ENCODE measurements around the gene BCOR. TPM values are rescaled to one million over a fixed set of nuclear protein-coding genes. Genes with fewer than 3 reads are reported as not detected.
A peak's percentile ranks its signal among the peaks of the same experiment; 100 is the strongest.

The BCOR gene
- total and polyA plus RNA-seq, 7 donors, result 6.4 to 24.3 (median 18.3) TPM

DNA sequence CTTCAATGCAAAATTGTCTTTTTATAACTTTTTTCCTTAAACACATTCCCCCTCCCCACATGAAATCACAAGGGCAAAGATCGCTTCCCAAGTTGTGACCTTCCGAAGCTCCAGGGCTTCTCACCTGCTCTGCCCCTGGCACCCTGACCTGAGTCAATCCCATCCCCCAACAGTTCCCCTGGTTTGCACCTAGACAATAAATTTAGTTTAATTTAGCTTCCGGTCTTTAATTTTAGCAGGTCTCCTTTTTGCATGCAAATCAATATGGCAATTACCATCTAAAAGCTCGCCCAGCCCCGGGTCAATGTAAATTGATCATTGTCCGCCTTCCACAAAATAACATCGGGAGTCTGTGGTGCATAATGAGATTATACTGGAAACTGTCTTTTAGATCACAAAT lies 6.8 kb downstream of the BCOR start:
- no peak for ATAC-seq
- peaks cover 25% of the 10 kb centered on the region for H3K4me1 ChIP-seq
- TF ChIP-seq, protein P1, sequence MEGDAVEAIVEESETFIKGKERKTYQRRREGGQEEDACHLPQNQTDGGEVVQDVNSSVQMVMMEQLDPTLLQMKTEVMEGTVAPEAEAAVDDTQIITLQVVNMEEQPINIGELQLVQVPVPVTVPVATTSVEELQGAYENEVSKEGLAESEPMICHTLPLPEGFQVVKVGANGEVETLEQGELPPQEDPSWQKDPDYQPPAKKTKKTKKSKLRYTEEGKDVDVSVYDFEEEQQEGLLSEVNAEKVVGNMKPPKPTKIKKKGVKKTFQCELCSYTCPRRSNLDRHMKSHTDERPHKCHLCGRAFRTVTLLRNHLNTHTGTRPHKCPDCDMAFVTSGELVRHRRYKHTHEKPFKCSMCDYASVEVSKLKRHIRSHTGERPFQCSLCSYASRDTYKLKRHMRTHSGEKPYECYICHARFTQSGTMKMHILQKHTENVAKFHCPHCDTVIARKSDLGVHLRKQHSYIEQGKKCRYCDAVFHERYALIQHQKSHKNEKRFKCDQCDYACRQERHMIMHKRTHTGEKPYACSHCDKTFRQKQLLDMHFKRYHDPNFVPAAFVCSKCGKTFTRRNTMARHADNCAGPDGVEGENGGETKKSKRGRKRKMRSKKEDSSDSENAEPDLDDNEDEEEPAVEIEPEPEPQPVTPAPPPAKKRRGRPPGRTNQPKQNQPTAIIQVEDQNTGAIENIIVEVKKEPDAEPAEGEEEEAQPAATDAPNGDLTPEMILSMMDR (IDR thresholded peaks at IDR 0.05), result no peak
- H3K9me3 ChIP-seq, result no peaks in the 10 kb centered on the region
- H3K36me3 ChIP-seq (ENCODE audit: insufficient read depth in 1 of 2, low read depth in 1 of 2), result no peaks in the 10 kb centered on the region
- DNase-seq, result no peak
- H3K4me3 ChIP-seq, result peak overlapping the region; percentile 58
- no peak overlapping the region for H3K27ac ChIP-seq
- 40 to 73% (median 66%) methylated on average over 7 of the region's 7 CpGs for WGBS, 3 donors
- intact Hi-C loops (cut with DNase I), result loop anchor here in 1 of 2 donors (5.0 kb wide), 1 partner anchor 61 kb away; no protein-coding TSS in a partner anchor
- peaks cover 0 to 85% (median 0%) of the 10 kb centered on the region in 3 donors for H3K27me3 ChIP-seq (ENCODE audit: insufficient read depth in 3 of 3, low read length in 2 of 3)

DNA sequence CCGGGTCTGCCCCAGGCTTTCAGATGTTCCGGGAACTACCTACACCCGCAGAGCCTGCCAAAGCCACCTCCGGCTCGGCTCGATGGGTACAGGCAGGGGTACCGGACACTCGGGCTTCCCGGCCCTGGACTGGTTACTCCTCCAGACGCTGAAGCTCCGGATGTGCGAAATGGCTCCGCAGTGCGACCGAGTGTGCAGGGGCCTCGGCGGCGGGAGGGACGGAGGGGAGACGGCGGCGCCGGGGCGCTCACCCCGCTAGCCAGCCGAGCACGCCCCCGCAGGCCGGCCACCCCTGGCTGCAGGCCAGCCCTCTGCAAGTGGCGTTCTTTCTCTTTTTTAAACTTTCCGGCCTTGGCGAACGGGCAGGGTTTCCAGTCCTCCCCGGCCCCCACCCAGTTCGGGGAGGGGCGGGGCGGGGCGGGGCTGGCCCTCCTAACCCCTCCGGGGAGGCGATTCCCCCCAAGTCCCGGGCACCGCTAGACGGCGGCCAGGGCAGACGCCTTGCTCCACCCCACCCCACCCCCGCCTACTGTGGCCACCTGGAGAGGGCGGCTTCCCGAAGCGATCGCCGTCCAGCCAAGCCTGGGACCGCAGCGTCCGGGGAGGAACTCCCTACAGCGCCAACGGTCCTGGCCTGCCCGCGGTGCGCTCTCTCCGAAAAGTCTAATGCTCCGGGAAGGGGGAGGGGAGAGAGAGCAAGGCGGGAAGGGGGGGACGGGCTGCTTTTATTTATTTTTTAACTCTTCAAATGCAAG lies 7.5 kb downstream of the BCOR start:
- Histone ChIP-seq H3K4me3 (peak overlapping the region; percentile 58), H3K27ac (peak overlapping the region; percentile 57), H3K9me3 (no peaks in the 10 kb centered on the region), H3K27me3 (ENCODE audit: insufficient read depth in 3 of 3, low read length in 2 of 3) (peaks cover 0 to 79% (median 0%) of the 10 kb centered on the region in 3 donors), H3K4me1 (peaks cover 25% of the 10 kb centered on the region), H3K36me3 (ENCODE audit: insufficient read depth in 1 of 2, low read depth in 1 of 2) (no peaks in the 10 kb centered on the region)
- intact Hi-C loops (cut with DNase I), result loop anchor here in 1 of 2 donors (5.0 kb wide), 1 partner anchor 62 kb away; no protein-coding TSS in a partner anchor
- TF ChIP-seq, protein P1 (IDR thresholded peaks at IDR 0.05), result no peak
- DNase-seq, result peak in 1 of 2 donors; percentile 43
- WGBS, 3 donors, result 5 to 7% (median 6%) methylated on average over 12 to 63 of the region's 63 CpGs
- ATAC-seq, result peak; percentile 29 to 53 (median 43)

DNA sequence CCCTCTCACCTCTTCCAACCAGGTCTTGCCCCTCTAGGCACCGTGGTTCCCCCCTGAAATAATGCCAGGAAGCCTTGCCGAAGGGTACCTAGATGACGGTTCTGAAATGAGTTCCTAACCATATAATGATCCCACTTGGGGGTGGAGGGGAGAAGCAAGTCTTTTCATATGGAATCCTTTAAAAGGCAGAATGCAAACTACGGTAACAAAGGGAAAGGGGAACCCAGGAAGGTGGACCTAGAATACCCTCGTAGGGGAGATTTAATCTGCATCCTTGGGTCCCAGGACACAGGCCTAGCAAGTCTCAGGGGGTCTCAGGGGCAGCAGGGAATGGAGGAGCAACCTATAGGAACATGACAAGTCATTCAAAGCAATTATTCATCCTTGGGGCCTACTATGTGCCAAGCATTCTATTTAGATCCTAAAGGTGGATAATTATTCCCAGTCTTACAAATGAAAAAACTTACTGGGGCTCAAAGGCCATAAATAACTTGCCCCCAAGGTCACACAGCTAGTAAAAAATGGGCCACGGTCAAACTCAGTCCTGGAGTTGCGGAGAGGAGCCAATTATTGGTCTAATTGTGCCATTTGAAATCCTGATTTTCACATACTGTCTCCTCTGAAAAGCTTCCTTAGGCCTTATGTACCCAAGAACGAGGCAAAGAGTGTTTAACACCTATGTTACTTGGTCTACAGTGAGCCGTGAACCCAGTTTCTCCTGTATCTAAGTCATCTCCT lies 8.8 kb downstream of the BCOR start:
- intact Hi-C loops (cut with DNase I), result no loop called here
- Histone ChIP-seq H3K4me1 (peaks cover 29% of the 10 kb centered on the region), H3K27ac (no peak overlapping the region), H3K9me3 (no peaks in the 10 kb centered on the region), H3K36me3 (ENCODE audit: insufficient read depth in 1 of 2, low read depth in 1 of 2) (no peaks in the 10 kb centered on the region), H3K27me3 (ENCODE audit: insufficient read depth in 3 of 3, low read length in 2 of 3) (peaks cover 0 to 77% (median 0%) of the 10 kb centered on the region in 3 donors), H3K4me3 (no peak overlapping the region)
- 33 to 80% (median 52%) methylated on average over 9 of the region's 9 CpGs for WGBS, 3 donors
- DNase-seq (no peak), ATAC-seq (no peak)
- TF ChIP-seq, protein P1 (IDR thresholded peaks at IDR 0.05), result no peak

DNA sequence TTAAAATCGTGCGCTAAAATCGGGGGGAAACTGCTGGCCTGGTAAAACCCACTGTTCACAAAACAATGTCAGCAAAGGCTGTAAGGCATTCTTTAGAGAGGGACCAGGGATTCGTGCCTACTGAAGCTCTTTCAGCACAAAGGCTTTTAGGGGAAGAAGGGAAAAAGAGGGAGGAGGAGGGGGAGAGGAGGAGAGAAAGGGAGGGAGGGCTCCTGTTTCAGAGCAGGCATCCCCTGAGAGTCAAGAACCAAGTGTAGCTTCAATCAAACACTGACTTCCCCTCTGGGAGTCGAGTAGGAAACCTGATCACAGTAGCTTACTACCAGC lies 9.5 kb downstream of the BCOR start:
- no peaks in the 10 kb centered on the region for H3K9me3 ChIP-seq
- H3K4me1 ChIP-seq, result peaks cover 35% of the 10 kb centered on the region
- H3K27me3 ChIP-seq (ENCODE audit: insufficient read depth in 3 of 3, low read length in 2 of 3), result peaks cover 0 to 78% (median 0%) of the 10 kb centered on the region in 3 donors
- TF ChIP-seq, protein P1 (IDR thresholded peaks at IDR 0.05), result no peak
- ATAC-seq, result no peak
- intact Hi-C loops (cut with DNase I), result no loop called here
- WGBS, 3 donors, result 29 to 61% (median 51%) methylated on average over 5 of the region's 5 CpGs
- H3K36me3 ChIP-seq (ENCODE audit: insufficient read depth in 1 of 2, low read depth in 1 of 2), result no peaks in the 10 kb centered on the region
- no peak for DNase-seq
- no peak overlapping the region for H3K27ac ChIP-seq
- no peak overlapping the region for H3K4me3 ChIP-seq

Data from psoas muscle (tissue), 8 donors.